HG03457 (cell line): ENCODE data around the gene LAMP1.
A peak's percentile ranks its signal among the peaks of the same experiment; 100 is the strongest.
"Not testable (repeated sequence)": the region's sequence is repeated elsewhere in the genome, so short reads cannot be mapped to it uniquely, and the experiment has no call there.

ENCODE experiments used
- ATAC-seq: cut with Tn5 transposase; IDR thresholded peaks from one replicate; pipeline ENCODE4 v1.9.1; 2021; ENCODE audit warnings: moderate number of reproducible peaks; ENCODE audit not compliant: unreplicated experiment

LAMP1 gene

GRCh38 chr13:113297370-113298042 is 467 bp downstream of the LAMP1 start:
- ATAC-seq = peak; percentile 28

DNA sequence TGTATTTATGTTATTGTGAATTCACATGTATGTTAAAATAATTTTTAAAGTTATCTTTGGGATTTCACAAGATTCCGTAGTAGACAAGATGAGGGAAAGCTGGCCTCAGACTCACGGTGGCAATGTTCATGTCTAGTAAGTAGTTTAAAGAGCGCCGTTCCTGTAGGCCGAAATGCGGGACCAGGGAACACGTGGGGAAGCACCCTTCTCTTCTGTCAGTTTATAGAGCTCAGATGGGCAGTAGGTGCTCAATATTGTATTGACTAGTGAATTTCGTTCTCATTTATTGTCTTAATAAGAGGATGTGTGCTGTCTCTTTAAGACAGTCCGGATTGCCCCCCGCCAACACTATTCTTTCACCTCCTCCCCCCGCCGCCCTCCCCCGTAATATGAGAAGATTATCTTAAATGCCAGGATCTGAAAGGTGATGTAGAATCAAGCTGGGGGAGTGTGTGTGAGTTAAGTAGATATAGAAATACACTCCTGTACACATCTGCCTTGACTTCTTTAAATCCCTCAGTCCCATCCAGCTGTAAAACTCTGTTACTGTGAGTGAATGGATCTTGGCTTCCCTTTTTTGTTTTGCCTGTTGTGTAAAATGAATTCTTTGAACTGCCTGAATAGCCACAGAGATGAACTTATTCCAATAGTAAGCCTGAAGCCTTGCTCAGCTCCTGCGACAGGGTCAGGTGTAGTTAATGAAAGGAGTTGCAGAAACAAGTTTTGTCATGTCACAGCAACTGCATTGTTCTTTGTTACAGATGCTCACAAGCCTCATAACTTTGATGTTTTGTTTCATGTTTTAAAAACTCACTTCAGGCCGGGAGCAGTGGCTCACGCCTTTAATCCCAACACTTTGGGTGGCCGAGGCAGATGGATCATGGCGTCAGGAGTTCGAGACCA is 1.3 kb downstream of the LAMP1 start:
- ATAC-seq = no peak

GRCh38 chr13:113299951-113300350 is 2.9 kb downstream of the LAMP1 start:
- no peak for ATAC-seq

- no peak for ATAC-seq
Measured at GRCh38 chr13:113302986-113303385, 5.9 kb downstream of the LAMP1 start.

DNA sequence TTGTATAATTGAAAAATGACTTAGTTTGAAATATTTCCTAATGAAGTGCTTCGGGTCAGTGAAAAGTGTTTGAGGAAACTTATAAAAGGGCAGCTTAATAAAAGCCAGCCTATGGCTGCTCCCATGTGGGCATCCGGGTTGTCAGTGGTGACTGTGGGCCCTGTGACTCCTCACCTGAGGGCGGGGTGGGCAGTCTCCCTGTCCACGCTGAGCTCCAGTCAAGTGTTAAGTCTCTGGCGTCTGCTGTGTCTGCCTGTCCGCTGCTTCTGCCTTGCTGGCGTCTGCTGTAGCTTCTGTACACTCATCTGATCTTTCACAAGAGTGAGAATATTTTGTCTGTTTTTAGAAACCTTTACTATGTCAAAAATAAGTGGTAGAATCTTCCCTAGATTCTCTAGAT is 7.1 kb downstream of the LAMP1 start:
- ATAC-seq = no peak

- no peak for ATAC-seq
Measured at GRCh38 chr13:113305208-113305607, 8.2 kb downstream of the LAMP1 start.

- no peak for ATAC-seq
Measured at GRCh38 chr13:113307491-113307890, 10.5 kb downstream of the LAMP1 start.

DNA sequence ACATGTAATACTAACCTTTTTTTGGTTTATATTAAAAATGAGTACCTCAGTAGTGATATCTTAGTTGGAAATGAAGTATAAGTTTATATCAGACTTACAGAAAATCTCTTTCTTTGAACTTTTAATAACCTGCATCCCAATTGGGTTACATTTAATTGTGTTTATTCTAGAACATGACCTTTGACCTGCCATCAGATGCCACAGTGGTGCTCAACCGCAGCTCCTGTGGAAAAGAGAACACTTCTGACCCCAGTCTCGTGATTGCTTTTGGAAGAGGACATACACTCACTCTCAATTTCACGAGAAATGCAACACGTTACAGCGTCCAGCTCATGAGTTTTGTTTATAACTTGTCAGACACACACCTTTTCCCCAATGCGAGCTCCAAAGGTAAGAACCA is 12.4 kb downstream of the LAMP1 start:
- ATAC-seq = no peak

GRCh38 chr13:113314112-113314511 is 17.1 kb downstream of the LAMP1 start:
- ATAC-seq = not testable (repeated sequence)

- not testable (repeated sequence) for ATAC-seq
Measured at GRCh38 chr13:113314895-113315470, 17.9 kb downstream of the LAMP1 start.

DNA sequence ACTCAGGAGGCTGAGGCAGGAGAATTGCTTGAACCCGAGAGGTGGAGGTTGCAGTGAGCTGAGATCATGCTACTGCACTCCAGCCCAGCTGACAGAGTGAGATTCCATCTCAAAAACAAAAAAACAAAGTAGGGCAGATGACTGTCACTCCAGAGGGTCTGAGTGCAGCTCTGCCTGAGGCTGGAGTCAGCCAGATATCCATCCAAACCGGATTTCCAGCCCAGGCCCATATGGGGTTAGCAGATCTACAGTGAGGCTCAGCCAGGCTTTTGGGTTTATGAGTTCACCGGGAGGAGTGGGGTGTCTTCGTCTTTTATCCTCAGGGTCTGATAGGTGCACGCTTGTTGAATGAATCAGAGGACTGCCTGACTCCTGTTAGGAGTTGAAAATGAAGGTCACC is 19.0 kb downstream of the LAMP1 start:
- ATAC-seq = no peak

GRCh38 chr13:113317031-113317430 is 20.0 kb downstream of the LAMP1 start:
- no peak for ATAC-seq

DNA sequence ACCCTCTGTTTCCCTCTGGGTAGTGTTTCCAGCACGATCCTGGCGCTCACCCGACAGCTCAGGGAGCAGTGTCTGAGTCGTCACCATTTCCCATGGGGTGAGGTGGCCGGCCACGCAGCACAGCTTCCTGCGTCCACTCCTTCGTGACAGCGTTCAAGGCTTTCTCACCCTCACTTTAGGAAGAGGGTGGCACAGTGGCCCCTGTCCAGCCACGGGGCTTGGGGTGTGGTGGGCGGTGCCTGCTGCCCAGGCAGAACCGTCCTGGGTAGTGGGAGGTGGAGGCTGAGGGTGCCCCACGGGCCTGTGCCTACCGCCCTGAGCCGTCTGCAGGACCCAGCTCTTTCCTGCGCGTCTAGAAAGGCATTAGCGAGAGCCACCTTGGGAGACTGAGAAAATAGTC is 21.9 kb downstream of the LAMP1 start:
- no peak for ATAC-seq

GRCh38 chr13:113319371-113319770 is 22.3 kb downstream of the LAMP1 start:
- no peak for ATAC-seq

DNA sequence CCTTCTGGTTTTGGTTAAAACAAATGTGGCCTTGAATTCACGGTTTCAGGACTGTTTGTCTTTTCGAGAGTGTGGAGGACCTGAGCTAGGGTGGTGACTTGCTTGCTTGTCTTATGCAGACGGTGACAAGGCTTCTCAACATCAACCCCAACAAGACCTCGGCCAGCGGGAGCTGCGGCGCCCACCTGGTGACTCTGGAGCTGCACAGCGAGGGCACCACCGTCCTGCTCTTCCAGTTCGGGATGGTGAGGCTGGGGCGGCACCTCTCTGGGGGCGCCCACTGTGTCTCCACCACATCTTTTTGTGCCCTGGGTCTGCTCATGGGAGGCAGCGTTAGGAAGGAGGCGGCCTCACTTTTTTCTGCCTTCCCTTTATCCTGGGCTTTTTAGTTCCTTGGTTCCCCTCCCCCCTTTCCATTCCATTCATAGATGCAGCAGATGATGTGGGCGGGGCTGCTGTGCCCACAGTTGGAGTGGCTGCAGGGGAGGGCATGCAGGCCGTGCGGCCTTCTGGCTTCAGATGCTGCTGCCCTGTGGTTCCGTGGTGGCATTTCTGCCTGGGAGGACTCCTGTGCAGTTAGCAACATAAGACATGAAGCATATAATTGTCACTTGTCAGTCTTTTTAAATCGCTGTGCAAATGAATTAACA is 23.3 kb downstream of the LAMP1 start:
- ATAC-seq = no peak

- ATAC-seq = no peak
Measured at GRCh38 chr13:113321546-113321945, 24.5 kb downstream of the LAMP1 start.

DNA sequence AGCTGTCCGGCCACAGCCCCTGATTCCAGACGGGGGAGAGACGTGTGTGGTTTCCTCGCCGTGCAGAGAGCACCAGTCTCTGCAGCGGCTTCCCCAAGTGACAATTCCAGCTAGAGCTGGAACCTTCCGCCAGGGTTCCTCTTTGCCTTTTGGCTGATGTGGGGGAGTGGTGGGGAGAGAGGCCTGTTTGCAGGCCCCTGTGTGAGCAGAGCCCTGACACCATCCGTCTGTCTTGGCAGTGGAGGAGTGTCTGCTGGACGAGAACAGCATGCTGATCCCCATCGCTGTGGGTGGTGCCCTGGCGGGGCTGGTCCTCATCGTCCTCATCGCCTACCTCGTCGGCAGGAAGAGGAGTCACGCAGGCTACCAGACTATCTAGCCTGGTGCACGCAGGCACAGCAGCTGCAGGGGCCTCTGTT is 25.0 kb downstream of the LAMP1 start:
- no peak for ATAC-seq

DNA sequence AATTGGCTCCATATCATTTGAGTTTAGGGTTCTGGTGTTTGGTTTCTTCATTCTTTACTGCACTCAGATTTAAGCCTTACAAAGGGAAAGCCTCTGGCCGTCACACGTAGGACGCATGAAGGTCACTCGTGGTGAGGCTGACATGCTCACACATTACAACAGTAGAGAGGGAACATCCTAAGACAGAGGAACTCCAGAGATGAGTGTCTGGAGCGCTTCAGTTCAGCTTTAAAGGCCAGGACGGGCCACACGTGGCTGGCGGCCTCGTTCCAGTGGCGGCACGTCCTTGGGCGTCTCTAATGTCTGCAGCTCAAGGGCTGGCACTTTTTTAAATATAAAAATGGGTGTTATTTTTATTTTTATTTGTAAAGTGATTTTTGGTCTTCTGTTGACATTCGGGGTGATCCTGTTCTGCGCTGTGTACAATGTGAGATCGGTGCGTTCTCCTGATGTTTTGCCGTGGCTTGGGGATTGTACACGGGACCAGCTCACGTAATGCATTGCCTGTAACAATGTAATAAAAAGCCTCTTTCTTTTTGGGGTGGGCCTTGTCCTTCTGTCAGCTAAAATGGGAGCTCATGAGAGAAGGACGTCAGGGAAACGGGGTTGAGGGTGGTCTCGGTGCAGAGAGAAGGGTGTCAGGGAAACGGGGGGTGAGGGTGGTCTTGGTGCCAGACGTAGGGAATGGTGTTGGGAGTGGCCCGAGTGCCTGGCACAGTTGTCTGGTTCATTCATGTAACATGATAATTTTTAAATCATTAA is 26.0 kb downstream of the LAMP1 start:
- no peak for ATAC-seq

GRCh38 chr13:113323869-113324268 is 26.8 kb downstream of the LAMP1 start:
- ATAC-seq = no peak

GRCh38 chr13:113324398-113324797 is 27.4 kb downstream of the LAMP1 start:
- ATAC-seq = no peak

DNA sequence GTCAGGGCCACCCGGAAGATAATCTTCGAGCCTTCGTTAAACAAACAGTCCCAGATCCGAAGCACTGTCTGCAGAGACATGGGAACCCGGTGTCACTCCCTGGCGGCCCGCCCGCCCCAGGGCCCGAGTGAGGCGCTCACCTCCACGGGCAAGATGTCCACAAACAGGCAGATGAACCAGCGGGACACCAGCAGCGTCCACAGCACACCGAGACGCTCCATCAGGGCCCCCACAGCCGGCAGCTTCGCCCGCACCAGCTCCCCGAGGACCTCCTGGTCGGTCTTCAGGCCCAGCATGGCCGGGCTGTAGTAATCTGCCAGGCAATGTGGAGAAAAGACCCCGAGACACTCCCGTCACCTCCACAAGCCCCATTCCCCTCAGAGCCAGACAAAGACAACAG is 28.7 kb downstream of the LAMP1 start:
- no peak for ATAC-seq
